ENCODE results near the gene SLC46A1. TPM values are rescaled to one million over a fixed set of nuclear protein-coding genes. Genes with fewer than 3 reads are reported as not detected.
"Not testable (repeated sequence)": the region's sequence is repeated elsewhere in the genome, so short reads cannot be mapped to it uniquely, and the experiment has no call there.

SLC46A1 gene
- total RNA-seq, 4 donors from 2014 or later, result 2.5 to 92.6 (median 15.5) TPM

GRCh38 chr17:28433721-28434120 is 27.7 kb upstream of the SLC46A1 start:
- H3K27me3 ChIP-seq, result no peaks in the 10 kb centered on the region
- TF ChIP-seq POLR2A (IDR thresholded peaks at IDR 0.05) (no peak), CTCF (IDR thresholded peaks at IDR 0.05) (no peak)
- H3K36me3 ChIP-seq, result no peaks in the 10 kb centered on the region
- no peaks in the 10 kb centered on the region for H3K9me3 ChIP-seq
- H3K4me3 ChIP-seq, result no peak overlapping the region
- no peak overlapping the region for H3K27ac ChIP-seq
- no peaks in the 10 kb centered on the region for H3K4me1 ChIP-seq
- no peak for DNase-seq

- not testable (repeated sequence) for DNase-seq, H3K27me3 ChIP-seq, H3K4me3 ChIP-seq, H3K36me3 ChIP-seq, H3K9me3 ChIP-seq, H3K4me1 ChIP-seq, H3K27ac ChIP-seq
Observed at GRCh38 chr17:28427982-28428381, 22.0 kb upstream of the SLC46A1 start.

- Histone ChIP-seq H3K4me1 (no peaks in the 10 kb centered on the region), H3K27me3 (no peaks in the 10 kb centered on the region), H3K36me3 (no peaks in the 10 kb centered on the region), H3K9me3 (no peaks in the 10 kb centered on the region), H3K27ac (no peak overlapping the region), H3K4me3 (no peak overlapping the region)
- DNase-seq, result no peak
- no peak for TF ChIP-seq CTCF (IDR thresholded peaks at IDR 0.05)
- no peak for TF ChIP-seq POLR2A (IDR thresholded peaks at IDR 0.05)
Observed at GRCh38 chr17:28427371-28427770, 21.4 kb upstream of the SLC46A1 start.

GRCh38 chr17:28426081-28426519 is 20.1 kb upstream of the SLC46A1 start:
- H3K9me3 ChIP-seq, result no peaks in the 10 kb centered on the region
- no peaks in the 10 kb centered on the region for H3K27me3 ChIP-seq
- no peak overlapping the region for H3K27ac ChIP-seq
- no peaks in the 10 kb centered on the region for H3K4me1 ChIP-seq
- DNase-seq, result peak in 2 of 3 donors; percentile 57 to 62
- H3K4me3 ChIP-seq, result no peak overlapping the region
- TF ChIP-seq CTCF (IDR thresholded peaks at IDR 0.05), result peak in 4 of 6 experiments; percentile 10 to 55 (median 46)
- TF ChIP-seq POLR2A (IDR thresholded peaks at IDR 0.05), result no peak
- H3K36me3 ChIP-seq, result no peaks in the 10 kb centered on the region

- no peak overlapping the region for H3K4me3 ChIP-seq
- no peaks in the 10 kb centered on the region for H3K9me3 ChIP-seq
- H3K27me3 ChIP-seq, result no peaks in the 10 kb centered on the region
- H3K27ac ChIP-seq, result no peak overlapping the region
- TF ChIP-seq CTCF (IDR thresholded peaks at IDR 0.05), result no peak
- no peak for TF ChIP-seq POLR2A (IDR thresholded peaks at IDR 0.05)
- no peaks in the 10 kb centered on the region for H3K4me1 ChIP-seq
- no peak for DNase-seq
- no peaks in the 10 kb centered on the region for H3K36me3 ChIP-seq
Observed at GRCh38 chr17:28425206-28425605, 19.2 kb upstream of the SLC46A1 start.

GRCh38 chr17:28421787-28422305 is 15.8 kb upstream of the SLC46A1 start:
- TF ChIP-seq POLR2A (IDR thresholded peaks at IDR 0.05) (no peak), CTCF (IDR thresholded peaks at IDR 0.05) (no peak)
- no peaks in the 10 kb centered on the region for H3K9me3 ChIP-seq
- H3K27ac ChIP-seq, result no peak overlapping the region
- no peaks in the 10 kb centered on the region for H3K4me1 ChIP-seq
- no peaks in the 10 kb centered on the region for H3K36me3 ChIP-seq
- no peak overlapping the region for H3K4me3 ChIP-seq
- DNase-seq, result no peak
- no peaks in the 10 kb centered on the region for H3K27me3 ChIP-seq

Measured in Peyer's patch (tissue), 4 donors.